Fibroblast of skin of scalp (primary cell): Measurements from ENCODE around the gene PBX3.

Experiments used
- DNase-seq: peaks from one replicate; pipeline ENCODE4 v3.0.0-alpha.2; 2013

PBX3 gene

DNA sequence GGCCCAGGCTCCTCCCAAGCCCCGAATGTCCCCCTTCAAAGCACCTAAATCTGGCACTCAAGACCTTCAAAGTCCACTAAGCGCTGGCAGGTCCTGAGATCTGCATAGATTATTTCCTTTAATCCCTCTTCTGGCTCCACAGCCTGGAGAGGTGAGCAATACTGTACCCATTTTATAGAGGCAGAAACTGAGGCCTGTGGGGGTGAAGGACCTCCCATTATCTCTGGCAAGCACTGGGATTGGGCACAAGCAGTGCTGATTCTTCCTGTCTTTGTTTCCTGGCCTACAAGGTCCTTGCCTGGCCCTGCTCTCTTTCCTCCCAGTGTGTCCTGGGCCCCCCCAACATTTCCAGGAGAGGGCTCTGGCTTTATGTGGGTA is 252.3 kb downstream of the PBX3 start:
- DNase-seq = no peak

DNA sequence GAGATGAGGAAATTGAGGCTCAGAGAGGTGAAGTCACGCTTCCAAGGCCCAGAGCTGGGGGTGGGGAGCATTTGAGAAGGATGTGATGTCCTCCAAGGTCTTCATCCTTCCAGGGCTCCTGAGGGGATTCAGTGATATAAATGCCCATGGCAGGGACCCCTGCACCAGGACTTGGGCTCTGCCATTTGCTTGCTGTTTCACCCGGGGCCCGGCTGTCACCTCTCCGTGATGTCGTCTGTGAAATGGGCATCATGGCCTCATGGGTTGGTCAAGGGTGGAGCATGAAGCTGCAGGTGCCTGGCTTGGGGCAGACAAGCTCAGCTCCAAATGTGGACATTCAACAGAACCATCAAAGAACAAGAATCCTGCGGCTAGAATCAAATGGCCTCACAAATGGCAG is 253.1 kb downstream of the PBX3 start:
- no peak for DNase-seq

DNA sequence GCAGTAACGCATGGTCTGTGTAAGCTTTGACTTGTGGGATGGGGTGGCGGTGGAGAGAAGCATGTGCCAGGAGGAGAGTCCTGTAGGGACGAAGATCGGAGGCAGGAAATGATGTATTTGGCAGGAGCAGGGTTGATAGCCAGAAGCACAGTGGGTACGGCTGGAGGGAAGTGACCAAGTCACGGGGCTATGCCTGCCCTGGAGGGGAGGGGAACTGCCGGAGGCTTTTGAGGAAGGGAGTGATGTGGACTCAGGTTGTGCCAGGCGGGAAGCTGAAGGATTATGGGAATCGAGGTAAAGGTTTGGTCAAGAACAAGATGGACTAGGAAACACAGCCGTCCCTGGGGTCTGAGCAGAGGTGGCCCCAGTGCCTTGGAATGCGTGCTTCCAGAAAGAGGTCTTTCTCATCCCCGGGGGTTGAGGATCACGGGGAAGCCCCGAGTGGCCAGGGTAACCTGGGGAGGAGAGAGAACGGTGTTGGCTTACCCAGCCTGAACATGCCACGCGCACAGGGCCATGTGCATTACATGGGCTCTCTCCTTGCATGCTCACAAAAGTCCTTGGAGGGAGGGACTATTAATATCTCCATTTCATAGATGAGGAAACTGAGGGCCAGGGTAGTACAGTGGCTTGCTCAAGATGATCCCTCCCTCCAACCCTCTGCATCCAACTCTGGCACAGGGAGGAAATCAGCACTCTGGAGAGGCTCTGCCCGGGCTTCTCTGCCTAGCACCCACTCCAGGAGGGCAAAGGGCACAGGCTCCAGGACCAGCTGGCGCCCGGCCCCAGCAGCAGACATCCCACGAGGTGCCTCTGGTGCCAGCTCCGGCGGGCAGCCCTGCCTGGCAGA is 253.8 kb downstream of the PBX3 start:
- DNase-seq = no peak

DNA sequence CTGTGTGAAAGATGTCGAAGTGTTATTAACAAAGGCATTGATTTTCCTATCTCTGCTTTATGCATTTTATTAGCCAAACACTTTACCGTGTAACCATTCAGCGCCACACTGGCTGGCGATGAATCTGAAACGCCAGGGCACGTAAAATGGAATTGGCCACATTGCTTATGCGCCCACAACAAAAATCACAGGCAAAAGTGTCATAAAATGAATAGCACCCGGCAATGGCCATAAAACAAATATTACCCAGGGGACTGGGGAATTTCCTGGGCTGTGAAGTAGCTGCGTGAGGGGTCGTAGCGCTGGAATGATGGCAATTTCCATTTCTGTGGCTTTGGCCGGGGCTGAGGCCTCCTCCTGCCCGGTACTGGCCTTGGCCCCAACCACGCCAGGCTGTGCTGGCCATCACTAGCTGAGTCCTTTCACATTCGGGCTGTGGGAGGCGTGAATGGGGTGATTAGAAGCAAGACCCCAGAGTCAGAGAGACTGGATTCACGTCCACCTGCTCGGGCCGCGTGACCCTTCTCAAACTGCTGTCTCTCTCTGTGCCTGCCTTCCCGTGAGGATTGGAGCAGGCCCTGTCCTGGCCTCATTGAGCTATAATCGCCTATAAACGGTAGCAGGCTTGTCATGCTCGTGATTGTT is 254.5 kb downstream of the PBX3 start:
- DNase-seq = no peak

DNA sequence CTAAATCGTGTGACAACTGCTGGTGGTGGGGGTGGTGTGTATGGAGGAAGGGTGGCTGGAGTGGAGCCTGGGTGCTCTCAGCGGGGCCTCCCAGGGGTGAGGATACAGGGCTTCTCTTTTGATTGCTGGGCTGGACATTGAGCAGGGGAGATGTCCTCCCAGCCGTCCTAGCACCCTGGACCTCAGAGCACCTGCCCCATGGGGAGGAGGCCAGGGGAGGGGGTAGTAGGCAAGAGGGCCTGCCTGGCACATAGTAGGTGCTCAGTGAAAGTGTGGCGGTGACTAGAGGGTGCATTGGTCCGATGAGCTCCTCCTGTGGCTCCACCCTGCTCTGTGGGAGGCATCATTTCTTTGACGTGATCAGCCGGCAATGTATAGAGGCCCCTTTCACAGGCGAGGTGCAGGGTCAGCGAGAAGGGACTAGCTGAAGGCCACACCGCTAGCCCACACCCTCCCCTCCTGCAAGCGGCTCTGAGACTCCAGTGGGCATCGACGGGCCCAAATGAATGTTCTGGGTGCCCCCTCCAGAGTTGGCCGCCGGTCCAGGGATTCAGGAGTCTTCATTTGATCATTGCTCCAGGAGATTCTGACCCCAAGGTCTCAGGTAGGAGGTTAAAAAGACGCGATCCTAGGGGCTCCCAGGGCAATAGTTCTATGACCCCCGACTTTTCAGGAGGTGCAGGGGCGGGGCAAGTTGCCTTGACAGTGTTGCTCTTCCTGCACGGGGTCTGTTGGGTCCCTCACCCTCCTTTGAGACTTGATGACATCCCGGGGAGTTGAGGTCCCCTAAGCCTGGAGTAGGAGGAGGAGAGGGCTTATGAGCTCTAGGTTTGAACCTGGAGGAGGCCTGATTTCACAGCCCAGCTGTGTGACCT is 255.5 kb downstream of the PBX3 start:
- no peak for DNase-seq

DNA sequence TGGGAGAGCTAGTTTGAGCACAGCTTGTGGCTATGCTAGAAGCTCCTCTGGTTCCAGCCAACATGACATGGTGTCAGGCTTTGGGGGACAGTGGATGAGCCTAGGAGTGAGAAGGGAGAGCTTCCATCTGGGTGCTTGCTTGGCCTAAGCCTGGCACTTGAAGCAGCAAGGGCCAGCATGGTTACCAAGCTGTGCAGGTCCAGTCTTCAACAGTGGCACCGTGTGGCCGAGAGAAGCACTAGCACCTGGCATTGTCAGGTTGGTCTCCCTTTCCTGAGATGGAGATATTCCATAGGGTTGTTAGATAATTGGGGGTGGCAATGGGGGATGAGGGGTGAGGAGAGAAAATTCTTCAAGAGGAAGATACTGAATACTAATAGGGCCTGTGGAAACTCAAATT is 261.9 kb downstream of the PBX3 start:
- no peak for DNase-seq

DNA sequence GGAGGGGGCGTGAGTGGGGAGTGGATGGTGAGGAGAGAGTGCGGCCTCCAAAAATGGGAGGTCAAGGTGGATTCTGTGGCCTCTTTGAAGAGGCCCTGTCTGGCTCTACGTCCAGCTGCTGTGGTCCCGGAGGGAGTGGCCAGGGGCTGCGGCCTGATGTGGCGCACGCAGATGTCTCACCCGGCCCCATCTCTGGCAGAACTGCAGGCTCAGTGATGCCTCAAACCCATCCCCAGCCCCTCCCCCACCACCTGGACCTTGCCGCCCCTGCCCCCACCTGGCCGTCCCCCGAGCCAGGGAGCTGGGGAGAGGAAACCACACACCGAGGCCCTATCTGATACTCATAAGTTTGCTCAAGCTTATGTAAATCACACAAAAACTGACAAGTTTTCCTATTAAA is 267.6 kb downstream of the PBX3 start:
- DNase-seq = no peak

DNA sequence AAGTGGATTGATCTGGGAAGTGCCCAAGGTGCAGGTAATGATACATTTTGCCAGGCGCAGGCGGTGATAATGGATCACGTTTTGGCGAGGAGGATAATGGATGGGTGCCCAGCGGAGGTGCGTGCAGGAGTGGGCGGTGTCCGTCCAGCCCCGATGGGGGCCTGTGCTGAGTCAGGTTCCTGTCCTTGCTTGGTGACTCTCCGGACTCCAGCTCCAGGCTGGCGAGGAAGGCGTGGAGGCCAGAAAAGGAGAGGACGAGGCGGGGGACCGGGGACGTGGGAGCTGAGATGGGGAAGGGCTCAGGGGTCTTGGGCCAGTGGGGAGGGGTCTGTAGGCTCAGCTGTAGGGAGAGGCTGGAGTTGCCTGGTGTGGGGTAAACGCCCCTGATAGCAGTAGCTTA is 268.3 kb downstream of the PBX3 start:
- DNase-seq = no peak

DNA sequence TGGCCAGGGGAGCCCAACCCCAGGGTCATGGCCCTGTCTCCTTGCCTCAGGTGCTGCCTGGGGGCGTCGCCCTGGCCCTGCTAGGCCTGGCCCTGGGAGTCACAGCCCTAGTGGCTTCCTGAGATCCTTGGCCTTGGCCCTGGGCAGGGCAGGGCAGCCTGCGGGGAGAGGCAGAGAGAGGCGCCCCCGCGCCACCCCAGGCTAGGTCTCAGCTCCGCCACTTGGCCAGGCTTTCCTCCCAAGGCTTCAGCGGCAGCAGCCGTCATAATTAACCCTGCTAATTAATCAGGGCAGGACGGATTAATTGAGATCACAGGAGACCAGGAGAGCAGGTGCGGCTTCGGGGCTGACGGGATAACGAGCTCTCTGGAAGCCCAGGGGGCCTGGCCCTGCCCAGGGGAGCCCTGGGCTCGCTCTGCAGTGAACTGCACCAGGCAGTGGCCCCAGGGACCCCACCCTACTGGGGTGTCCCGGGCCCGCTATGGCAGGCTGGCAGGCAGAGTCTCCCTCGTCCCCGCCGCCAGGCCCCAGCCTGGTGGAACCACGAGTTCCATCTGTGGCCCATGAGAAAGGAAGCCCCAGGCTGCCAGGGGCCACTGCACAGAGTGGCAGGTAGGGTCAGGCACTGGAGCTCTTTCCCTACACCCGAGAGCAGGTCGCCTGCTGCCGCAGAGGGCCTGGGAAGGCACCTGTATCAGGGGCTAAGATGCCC is 269.6 kb downstream of the PBX3 start:
- no peak for DNase-seq
